SK-N-SH (cell line): ENCODE data around the gene KRTAP12-2.

Source experiments
- CTCF ChIP-seq: fragments of 200-600 bp; sonication (generic); IDR thresholded peaks from 2 replicates; pipeline ENCODE4 v1.6.1; 2017; ENCODE audit warnings: antibody characterized with exemption, mild to moderate bottlenecking, moderate library complexity
- JUND ChIP-seq: IDR thresholded peaks from 2 replicates; pipeline ENCODE4 v1.4.0; 2012
- NFIC ChIP-seq: IDR thresholded peaks from 2 replicates; pipeline ENCODE4 v1.4.0; 2012; ENCODE audit warnings: borderline replicate concordance
- POLR2AphosphoS5 ChIP-seq: IDR thresholded peaks from 2 replicates; pipeline ENCODE4 v1.6.1; 2012; ENCODE audit warnings: low read depth, low read length
- TAF1 ChIP-seq: IDR thresholded peaks from 2 replicates; pipeline ENCODE4 v1.6.1; 2012; ENCODE audit warnings: low read depth, mild to moderate bottlenecking, low read length, moderate library complexity, borderline replicate concordance
- USF1 ChIP-seq: IDR thresholded peaks from 2 replicates; pipeline ENCODE4 v1.4.0; 2012; ENCODE audit warnings: low read depth, borderline replicate concordance
- YY1 ChIP-seq: IDR thresholded peaks from 2 replicates; pipeline ENCODE4 v1.4.0; 2012; ENCODE audit warnings: low read depth, mild to moderate bottlenecking
- TF ChIP-seq, protein P1 (sequence below): IDR thresholded peaks from 2 replicates; pipeline ENCODE4 v1.6.1; 2012; ENCODE audit warnings: mild to moderate bottlenecking, low read depth, low read length, moderate library complexity

DNA sequence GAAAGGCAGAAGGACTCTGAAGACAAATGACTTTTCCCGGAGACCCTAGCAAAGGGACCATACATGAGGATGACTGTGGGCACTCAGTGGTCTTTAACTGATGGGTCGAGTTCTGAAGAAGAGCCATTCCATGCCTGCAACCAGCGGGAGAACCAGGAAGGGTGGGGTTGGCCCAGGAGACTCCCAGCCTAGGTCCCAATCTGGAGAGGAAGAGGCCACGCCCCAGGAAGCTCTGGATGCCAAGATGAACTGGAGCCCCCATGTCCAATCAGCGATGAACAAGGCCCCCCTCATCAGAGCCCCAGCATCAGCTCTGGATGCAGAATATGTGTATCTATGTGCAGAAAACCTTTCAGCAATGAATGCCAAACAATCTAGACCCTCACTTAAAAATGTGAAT lies 26.0 kb downstream of the KRTAP12-2 start:
- TF ChIP-seq CTCF (no peak), USF1 (no peak), YY1 (no peak), POLR2AphosphoS5 (no peak), TAF1 (no peak), NFIC (no peak), JUND (no peak)
- TF ChIP-seq, protein P1, sequence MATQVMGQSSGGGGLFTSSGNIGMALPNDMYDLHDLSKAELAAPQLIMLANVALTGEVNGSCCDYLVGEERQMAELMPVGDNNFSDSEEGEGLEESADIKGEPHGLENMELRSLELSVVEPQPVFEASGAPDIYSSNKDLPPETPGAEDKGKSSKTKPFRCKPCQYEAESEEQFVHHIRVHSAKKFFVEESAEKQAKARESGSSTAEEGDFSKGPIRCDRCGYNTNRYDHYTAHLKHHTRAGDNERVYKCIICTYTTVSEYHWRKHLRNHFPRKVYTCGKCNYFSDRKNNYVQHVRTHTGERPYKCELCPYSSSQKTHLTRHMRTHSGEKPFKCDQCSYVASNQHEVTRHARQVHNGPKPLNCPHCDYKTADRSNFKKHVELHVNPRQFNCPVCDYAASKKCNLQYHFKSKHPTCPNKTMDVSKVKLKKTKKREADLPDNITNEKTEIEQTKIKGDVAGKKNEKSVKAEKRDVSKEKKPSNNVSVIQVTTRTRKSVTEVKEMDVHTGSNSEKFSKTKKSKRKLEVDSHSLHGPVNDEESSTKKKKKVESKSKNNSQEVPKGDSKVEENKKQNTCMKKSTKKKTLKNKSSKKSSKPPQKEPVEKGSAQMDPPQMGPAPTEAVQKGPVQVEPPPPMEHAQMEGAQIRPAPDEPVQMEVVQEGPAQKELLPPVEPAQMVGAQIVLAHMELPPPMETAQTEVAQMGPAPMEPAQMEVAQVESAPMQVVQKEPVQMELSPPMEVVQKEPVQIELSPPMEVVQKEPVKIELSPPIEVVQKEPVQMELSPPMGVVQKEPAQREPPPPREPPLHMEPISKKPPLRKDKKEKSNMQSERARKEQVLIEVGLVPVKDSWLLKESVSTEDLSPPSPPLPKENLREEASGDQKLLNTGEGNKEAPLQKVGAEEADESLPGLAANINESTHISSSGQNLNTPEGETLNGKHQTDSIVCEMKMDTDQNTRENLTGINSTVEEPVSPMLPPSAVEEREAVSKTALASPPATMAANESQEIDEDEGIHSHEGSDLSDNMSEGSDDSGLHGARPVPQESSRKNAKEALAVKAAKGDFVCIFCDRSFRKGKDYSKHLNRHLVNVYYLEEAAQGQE, result no peak
